NCI-H460 (cell line): Measurements from ENCODE around the gene ABCD4. TPM values are rescaled to one million over a fixed set of nuclear protein-coding genes. Genes with fewer than 3 reads are reported as not detected.
"Not testable (repeated sequence)": the region's sequence is repeated elsewhere in the genome, so short reads cannot be mapped to it uniquely, and the experiment has no call there.

Source experiments
- DNase-seq: peaks from one replicate; pipeline ENCODE4 v3.0.0-alpha.2; 2016; ENCODE audit warnings: low read depth; ENCODE audit errors: extremely low read depth
- total RNA-seq: library from RNA; depleted of rRNA; stranded (reverse); fragments of >200 nt; shearing (Covaris generic); gene quantifications from 2 replicates; pipeline ENCODE4 v1.2.3, GENCODE V29; 2014

The ABCD4 gene
- total RNA-seq, 1 experiment from 2014 or later, result 26.2 TPM

GRCh38 chr14:74308695-74309094, 6.0 kb upstream of the ABCD4 start:
- DNase-seq, result no peak

GRCh38 chr14:74302152-74302628, 544 bp downstream of the ABCD4 start:
- peak; percentile 36 for DNase-seq

- no peak for DNase-seq
These were observed 1.1 kb downstream of the ABCD4 start for GRCh38 chr14:74301594-74302151.

- DNase-seq, result no peak
These were observed 3.6 kb downstream of the ABCD4 start for GRCh38 chr14:74299061-74299545.

GRCh38 chr14:74297986-74298385, 4.7 kb downstream of the ABCD4 start:
- no peak for DNase-seq

- no peak for DNase-seq
These were observed 6.7 kb downstream of the ABCD4 start for GRCh38 chr14:74296037-74296467.

- DNase-seq, result no peak
These were observed 9.1 kb downstream of the ABCD4 start for GRCh38 chr14:74293606-74294005.

- DNase-seq, result no peak
These were observed 10.7 kb downstream of the ABCD4 start for GRCh38 chr14:74292061-74292460.

GRCh38 chr14:74290415-74290814, 12.3 kb downstream of the ABCD4 start:
- DNase-seq, result no peak

GRCh38 chr14:74289801-74290200, 12.9 kb downstream of the ABCD4 start:
- no peak for DNase-seq

- no peak for DNase-seq
These were observed 16.0 kb downstream of the ABCD4 start for GRCh38 chr14:74286736-74287135.

- no peak for DNase-seq
These were observed 21.7 kb downstream of the ABCD4 start for GRCh38 chr14:74281069-74281468.

GRCh38 chr14:74278080-74278479, 24.7 kb downstream of the ABCD4 start:
- no peak for DNase-seq

- DNase-seq, result no peak
These were observed 27.4 kb downstream of the ABCD4 start for GRCh38 chr14:74275241-74275841.

GRCh38 chr14:74271365-74271764, 31.4 kb downstream of the ABCD4 start:
- no peak for DNase-seq

- not testable (repeated sequence) for DNase-seq
These were observed 32.2 kb downstream of the ABCD4 start for GRCh38 chr14:74270382-74271177.

GRCh38 chr14:74267588-74267987, 35.1 kb downstream of the ABCD4 start:
- no peak for DNase-seq

GRCh38 chr14:74265301-74265965, 37.3 kb downstream of the ABCD4 start:
- no peak for DNase-seq

GRCh38 chr14:74263921-74264320, 38.8 kb downstream of the ABCD4 start:
- no peak for DNase-seq

- DNase-seq, result no peak
These were observed 39.6 kb downstream of the ABCD4 start for GRCh38 chr14:74263181-74263580.

- DNase-seq, result no peak
These were observed 40.7 kb downstream of the ABCD4 start for GRCh38 chr14:74262076-74262475.
